ENCODE measurements around the gene ARMC9.

DNA sequence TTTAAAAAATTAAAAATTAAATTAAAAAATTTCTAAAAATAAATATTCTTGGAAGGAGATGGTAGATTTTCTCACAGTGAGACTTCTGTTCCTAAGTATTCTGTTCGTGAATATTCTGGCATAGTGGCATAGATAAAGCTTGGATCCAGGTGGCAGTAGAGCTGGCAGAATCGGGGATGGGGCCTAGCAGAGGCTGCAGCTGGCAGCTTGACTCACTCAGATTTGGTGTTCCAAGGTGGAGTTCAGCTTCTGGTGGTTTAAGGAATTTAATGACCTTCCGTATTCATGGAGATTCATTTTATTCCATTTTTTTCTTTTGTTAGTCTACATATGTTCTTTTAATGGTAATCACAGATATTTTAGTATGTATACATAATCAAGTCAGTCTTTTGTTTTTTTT lies 19.9 kb downstream of the ARMC9 start:
- TF ChIP-seq CTCF (IDR thresholded peaks at IDR 0.05) (no peak), POLR2A (IDR thresholded peaks at IDR 0.05) (no peak), EP300 (IDR thresholded peaks at IDR 0.05) (no peak)

Measured in ovary (tissue), 3 donors.